ENCODE measurements around the gene SUN1. TPM values are rescaled to one million over a fixed set of nuclear protein-coding genes. Genes with fewer than 3 reads are reported as not detected.

SUN1 gene
- total RNA-seq, 1 experiment from 2014 or later = 181 TPM

DNA sequence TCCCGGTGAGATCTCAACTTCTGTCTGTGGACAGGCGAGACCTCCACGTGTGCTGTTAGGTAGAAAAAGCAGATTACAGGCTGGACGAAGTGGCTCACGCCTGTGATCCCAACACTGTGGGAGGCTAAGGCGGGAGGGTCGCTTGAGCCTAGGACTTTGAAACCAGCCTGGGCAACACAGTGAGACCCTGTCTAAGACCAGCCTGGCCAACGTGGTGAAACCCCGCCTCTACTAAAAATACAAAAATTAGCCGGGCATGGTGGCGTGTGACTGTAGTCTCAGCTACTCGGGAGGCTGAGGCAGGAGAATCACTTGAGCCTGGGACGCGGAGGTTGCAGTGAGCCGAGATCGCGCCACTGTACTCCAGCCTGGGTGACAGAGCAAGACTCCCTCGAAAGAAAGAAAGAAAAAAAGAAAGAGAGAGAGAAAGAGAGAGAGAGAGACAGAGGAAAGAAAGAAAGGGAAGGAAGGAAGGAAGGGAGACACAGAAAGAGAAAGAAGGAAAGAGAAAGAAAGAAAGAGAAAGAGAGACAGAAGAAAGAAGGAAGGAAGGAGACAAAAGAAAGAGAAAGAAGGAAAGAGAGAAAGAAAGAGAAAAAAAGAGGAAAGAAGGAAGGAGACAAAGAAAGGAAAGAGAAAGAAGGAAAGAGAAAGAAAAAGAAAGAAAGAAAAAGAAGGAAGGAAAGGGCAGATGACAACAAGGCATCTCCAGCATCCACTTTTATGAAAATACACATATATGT lies 29.6 kb upstream of the SUN1 start:
- H3K27ac ChIP-seq (ENCODE audit: low read depth, low read length) = no peak overlapping the region
- H3K9me3 ChIP-seq (ENCODE audit: control insufficient read depth in 1 of 2, insufficient read depth in 1 of 2, low read depth in 1 of 2, low read length in 2 of 2) = no peaks in the 10 kb centered on the region
- H3K27me3 ChIP-seq (ENCODE audit: insufficient read depth, low read length) = no peaks in the 10 kb centered on the region
- DNase-seq (ENCODE audit: low read depth, low spot score) = no peak
- TF ChIP-seq POLR2AphosphoS5 (IDR thresholded peaks at IDR 0.05; ENCODE audit: low read depth, low read length) (no peak), YY1 (IDR thresholded peaks at IDR 0.05; ENCODE audit: extremely low read depth, insufficient replicate concordance, low read depth, low read length) (no peak), EZH2phosphoT487 (IDR thresholded peaks at IDR 0.05; ENCODE audit: borderline replicate concordance) (no peak), EGR1 (IDR thresholded peaks at IDR 0.05; ENCODE audit: low read depth) (no peak), SP1 (IDR thresholded peaks at IDR 0.05; ENCODE audit: low read depth) (no peak), JUND (IDR thresholded peaks at IDR 0.05) (no peak), RAD21 (IDR thresholded peaks at IDR 0.05; ENCODE audit: low read depth) (no peak), CTCF (IDR thresholded peaks at IDR 0.05 in 2 of 3, conservative IDR thresholded peaks at IDR 0.05 in 1 of 3; ENCODE audit: borderline replicate concordance in 1 of 3, insufficient read depth in 1 of 3, low read depth in 2 of 3, low read length in 2 of 3) (no peak), CBX3 (IDR thresholded peaks at IDR 0.05; ENCODE audit: low read depth) (no peak), FOSL1 (IDR thresholded peaks at IDR 0.05; ENCODE audit: low read depth) (no peak), TCF7L2 (IDR thresholded peaks at IDR 0.05; ENCODE audit: borderline replicate concordance, extremely low read depth, insufficient read depth, insufficient read length) (no peak), ZNF274 (IDR thresholded peaks at IDR 0.05; ENCODE audit: low read depth, low read length) (no peak), ZFX (IDR thresholded peaks at IDR 0.05) (no peak), SIN3A (IDR thresholded peaks at IDR 0.05; ENCODE audit: low read depth) (no peak), ELF1 (IDR thresholded peaks at IDR 0.05; ENCODE audit: borderline replicate concordance, low read depth) (no peak), POLR2A (IDR thresholded peaks at IDR 0.05; ENCODE audit: borderline replicate concordance, extremely low read depth, insufficient read depth, insufficient read length) (no peak)
- TF ChIP-seq, protein P1, sequence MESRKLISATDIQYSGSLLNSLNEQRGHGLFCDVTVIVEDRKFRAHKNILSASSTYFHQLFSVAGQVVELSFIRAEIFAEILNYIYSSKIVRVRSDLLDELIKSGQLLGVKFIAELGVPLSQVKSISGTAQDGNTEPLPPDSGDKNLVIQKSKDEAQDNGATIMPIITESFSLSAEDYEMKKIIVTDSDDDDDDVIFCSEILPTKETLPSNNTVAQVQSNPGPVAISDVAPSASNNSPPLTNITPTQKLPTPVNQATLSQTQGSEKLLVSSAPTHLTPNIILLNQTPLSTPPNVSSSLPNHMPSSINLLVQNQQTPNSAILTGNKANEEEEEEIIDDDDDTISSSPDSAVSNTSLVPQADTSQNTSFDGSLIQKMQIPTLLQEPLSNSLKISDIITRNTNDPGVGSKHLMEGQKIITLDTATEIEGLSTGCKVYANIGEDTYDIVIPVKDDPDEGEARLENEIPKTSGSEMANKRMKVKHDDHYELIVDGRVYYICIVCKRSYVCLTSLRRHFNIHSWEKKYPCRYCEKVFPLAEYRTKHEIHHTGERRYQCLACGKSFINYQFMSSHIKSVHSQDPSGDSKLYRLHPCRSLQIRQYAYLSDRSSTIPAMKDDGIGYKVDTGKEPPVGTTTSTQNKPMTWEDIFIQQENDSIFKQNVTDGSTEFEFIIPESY (IDR thresholded peaks at IDR 0.05; ENCODE audit: extremely low read depth, insufficient replicate concordance, low read length) = no peak
- TF ChIP-seq, protein P2, sequence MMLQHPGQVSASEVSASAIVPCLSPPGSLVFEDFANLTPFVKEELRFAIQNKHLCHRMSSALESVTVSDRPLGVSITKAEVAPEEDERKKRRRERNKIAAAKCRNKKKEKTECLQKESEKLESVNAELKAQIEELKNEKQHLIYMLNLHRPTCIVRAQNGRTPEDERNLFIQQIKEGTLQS (IDR thresholded peaks at IDR 0.05) = no peak
- intact Hi-C loops (cut with micrococcal nuclease) = no loop called here
- ChIA-PET CTCF (no interaction called here), POLR2A (no interaction called here), RAD21 (ENCODE audit: low non-redundant PET in 1 of 2, low total read pairs in 2 of 2, uncharacterized antibody in 2 of 2, unreplicated experiment in 2 of 2) (no interaction called here)
- H3K4me1 ChIP-seq (ENCODE audit: control insufficient read depth in 1 of 2, insufficient read depth in 2 of 2, low read length in 2 of 2) = peaks cover 0 to 2% of the 10 kb centered on the region in 2 experiments; a peak in 1 of 4 replicates
- H3K9me2 ChIP-seq (ENCODE audit: insufficient read depth) = no peaks in the 10 kb centered on the region
- H4K20me1 ChIP-seq (ENCODE audit: insufficient read depth) = no peaks in the 10 kb centered on the region
- H3K4me2 ChIP-seq (ENCODE audit: low read length) = no peak overlapping the region
- H3K36me3 ChIP-seq (ENCODE audit: control insufficient read depth in 1 of 2, insufficient read depth in 2 of 2, low read length in 2 of 2) = no peaks in the 10 kb centered on the region
- no peak overlapping the region for H3K9ac ChIP-seq (ENCODE audit: low read length)
- no peak for ATAC-seq
- BruUV-seq (replicated peaks) = no TSS peak
- no peak overlapping the region for H2AFZ ChIP-seq (ENCODE audit: low read depth, low read length, poor library complexity, severe bottlenecking)
- H3K4me3 ChIP-seq (replicated peaks in 1 of 2; ENCODE audit: low read depth in 1 of 2, low read length in 2 of 2) = no peak overlapping the region
- H3K79me2 ChIP-seq (ENCODE audit: insufficient read depth, low read length) = no peaks in the 10 kb centered on the region
